HG03575 (cell line): ENCODE data around the gene LRP10.

ENCODE experiments used
- ATAC-seq: cut with Tn5 transposase; IDR thresholded peaks from one replicate; pipeline ENCODE4 v1.9.1; 2021; ENCODE audit not compliant: unreplicated experiment, insufficient number of reproducible peaks, low FRiP score; ENCODE audit errors: extremely low read depth

Gene LRP10

DNA sequence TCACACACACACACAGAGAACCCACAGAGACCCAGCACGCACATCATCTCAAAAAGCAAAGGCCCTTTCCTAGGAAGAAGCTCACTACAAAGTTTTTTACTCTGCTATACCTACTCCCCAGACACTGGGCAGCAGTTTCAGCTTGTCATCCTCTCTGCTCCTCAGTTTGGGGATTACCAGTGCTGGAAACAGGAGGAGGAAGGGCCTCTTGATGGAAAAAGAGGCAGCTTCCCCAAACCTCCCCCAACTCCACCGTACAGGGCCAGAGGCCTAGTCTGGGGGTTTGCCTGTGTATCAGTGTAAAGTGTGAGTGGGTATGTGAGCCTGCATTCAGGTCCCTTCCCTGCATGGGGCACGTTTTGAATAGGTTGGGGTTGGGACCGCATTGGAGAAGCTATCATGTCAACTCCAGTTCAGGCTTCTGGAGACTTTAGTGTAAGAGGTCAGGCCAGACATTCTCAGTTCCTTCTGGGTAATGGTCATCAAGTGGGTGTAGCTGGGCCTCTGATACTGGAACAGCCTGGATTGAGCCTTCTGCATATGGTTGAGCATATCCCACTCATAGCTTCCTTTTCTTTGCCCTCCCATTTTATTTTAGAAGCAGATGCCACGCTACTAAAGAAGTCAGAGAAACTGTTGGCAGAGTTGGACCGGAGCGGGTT, 12.7 kb downstream of the LRP10 start:
- ATAC-seq, result no peak

DNA sequence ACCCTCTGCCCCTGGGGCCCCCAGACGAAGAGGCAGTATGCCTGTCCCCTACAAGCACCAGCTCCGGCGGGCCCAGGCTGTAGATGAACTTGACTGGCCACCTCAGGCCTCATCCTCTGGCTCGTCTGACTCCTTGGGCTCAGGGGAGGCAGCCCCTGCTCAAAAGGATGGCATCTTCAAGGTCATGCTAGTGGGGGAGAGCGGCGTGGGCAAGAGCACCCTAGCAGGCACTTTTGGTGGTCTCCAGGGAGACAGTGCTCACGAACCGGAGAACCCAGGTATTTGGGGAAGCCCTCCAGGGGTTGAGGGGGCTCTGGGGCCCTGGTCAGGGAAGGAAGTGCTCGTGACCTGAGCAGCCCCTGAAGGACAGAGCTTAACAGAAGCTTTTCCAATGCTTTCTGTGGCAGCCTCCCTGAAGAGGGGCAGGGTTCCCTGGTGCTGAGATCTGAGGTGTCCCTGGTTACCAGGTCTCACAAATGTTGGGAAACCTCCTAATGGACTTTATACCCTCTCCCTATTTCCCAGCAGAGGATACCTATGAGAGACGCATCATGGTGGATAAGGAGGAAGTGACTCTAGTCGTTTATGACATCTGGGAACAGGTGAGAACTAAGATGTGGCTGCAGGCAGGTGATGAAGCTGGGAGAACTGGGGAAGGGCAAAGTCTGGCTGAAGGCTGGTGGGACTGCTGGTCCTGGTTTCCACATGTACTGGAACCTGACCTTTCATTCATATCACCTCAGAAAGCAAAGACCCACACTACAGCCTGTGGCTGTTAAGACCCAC, 13.4 kb downstream of the LRP10 start:
- ATAC-seq, result no peak

DNA sequence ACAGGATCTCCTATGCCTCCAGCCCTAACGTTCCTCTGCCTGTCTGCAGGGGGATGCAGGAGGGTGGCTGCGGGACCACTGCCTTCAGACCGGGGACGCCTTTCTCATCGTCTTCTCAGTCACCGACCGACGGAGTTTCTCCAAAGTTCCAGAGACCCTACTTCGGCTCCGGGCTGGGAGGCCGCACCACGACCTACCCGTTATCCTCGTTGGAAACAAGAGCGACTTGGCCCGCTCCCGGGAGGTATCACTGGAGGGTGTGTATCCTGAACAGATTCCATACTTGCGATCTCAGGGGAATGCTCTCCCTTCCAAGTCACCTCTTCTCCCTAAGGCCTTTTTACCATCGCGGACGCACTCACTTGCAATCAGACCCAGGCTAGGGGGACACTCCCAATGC, 14.4 kb downstream of the LRP10 start:
- no peak for ATAC-seq

- ATAC-seq, result no peak
Measured at GRCh38 chr14:22886500-22887259, 15.1 kb downstream of the LRP10 start.

- ATAC-seq, result no peak
Measured at GRCh38 chr14:22887260-22887989, 15.9 kb downstream of the LRP10 start.

DNA sequence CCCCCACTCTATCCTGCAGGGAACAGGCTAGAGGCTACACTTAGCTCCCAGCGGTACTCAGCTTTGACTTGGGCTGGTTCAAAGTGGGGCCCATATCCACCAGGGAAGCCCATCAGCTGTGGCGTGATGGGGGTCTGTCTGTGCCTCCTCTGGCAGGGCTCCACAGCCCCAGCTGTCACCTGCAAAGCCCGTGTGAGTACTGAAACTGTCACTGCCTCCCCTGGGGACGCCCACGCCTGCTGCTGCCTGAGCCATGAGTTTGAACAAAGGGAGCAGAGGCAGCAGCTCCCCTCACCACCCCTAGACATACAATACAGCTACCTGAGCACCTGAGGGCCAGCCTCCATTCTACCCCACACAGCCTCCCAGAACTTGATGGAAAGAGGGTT, 16.4 kb downstream of the LRP10 start:
- no peak for ATAC-seq

DNA sequence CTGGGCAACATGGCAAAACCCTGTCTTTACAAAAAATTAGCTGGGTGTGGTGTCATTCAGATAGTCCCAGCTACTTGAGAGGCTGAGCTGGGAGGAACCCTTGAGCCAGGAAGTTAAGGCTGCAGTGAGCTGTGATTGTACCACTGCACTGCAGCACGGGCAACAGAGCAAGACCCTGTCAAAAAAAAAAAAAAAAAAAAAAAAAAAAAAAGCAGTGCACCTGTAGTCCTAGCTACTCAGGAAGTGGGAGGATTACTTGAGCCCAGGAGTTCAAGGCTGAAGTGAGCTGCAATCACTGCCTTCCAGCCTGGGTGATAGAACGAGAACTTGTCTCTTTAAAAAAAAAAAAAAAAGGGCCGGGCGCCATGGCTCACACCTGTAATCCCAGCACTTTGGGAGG, 17.1 kb downstream of the LRP10 start:
- no peak for ATAC-seq

DNA sequence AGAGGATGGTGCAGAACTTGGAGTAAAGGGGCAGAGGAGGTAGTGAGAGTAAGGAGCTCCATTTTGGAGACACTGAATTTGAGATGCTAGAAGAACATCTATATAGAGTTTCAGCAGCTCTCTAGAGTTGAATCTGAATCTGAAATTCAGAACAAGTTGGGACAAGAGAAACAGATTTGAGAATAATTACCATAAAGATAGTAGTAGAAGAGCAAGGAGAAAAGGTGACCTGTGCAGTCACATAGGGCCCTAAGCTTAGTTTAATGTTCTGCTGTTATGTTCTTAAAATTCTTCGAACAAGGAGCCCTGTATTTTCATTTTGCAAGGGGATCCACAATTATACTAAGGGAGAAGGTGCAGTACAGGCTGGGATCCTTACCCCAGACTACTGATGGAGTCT, 18.9 kb downstream of the LRP10 start:
- ATAC-seq, result no peak

DNA sequence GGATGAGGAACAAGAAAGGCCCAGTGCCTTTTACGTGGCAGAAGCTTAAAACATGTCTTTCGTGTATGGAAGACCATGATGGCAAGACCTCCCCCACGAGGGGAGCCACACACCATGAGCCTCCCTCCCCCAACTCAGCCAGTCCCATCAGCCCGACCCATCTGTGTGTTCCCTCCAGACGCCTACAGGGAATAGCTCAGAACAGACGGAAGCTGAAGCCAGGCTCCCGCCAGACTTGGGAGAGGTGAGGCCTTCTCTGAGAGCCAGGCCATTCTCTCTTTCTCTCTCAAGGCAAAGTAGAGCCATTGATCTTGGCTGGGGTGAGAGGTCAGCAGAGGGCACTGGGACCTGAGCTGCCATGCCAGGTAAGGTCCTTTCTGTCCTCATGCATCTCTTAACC, 20.9 kb downstream of the LRP10 start:
- no peak for ATAC-seq

- ATAC-seq, result no peak
Measured at GRCh38 chr14:22893706-22894105, 22.2 kb downstream of the LRP10 start.

DNA sequence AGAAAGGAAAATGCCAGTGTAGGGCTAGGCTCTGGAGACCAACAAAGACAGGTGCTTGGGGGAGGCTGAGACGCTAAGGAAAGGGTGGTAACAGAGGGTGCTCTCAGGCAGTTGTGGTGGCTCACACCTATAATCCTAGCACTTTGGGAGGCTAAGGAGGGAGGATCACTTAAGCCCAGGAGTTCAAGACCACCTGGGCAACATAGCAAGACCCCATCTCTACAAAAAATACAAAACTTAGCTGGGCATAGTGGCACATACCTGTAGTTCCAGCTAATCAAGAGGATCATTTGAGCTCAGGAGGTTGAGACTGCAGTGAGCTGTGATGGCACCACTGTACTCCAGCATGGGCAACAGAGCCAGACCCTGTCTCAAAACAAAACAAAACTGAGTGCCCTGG, 23.9 kb downstream of the LRP10 start:
- ATAC-seq, result no peak

GRCh38 chr14:22896356-22896755, 24.8 kb downstream of the LRP10 start:
- ATAC-seq, result no peak

DNA sequence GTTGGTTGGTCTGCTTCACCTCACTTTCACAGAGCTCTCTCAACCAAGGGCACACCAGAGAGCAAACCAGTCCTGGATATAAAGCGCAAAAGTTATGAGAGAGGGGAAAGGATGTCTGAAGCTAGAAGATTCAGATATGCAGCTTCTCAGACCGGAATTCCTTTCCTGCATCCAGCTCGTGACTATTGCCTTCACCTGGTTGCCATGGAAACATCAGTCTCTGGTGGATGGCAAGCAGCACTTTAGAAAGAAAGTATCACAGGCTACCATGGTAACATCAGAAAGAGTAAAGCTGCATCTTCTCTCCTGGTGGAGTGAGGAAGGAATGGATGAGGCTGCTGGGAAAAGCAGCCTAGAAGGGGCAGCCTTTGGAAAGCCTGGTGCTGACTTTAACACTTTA, 25.2 kb downstream of the LRP10 start:
- no peak for ATAC-seq

- no peak for ATAC-seq
Measured at GRCh38 chr14:22897357-22897756, 25.8 kb downstream of the LRP10 start.

- no peak for ATAC-seq
Measured at GRCh38 chr14:22898302-22899090, 27.0 kb downstream of the LRP10 start.

- ATAC-seq, result no peak
Measured at GRCh38 chr14:22900081-22900799, 28.7 kb downstream of the LRP10 start.

DNA sequence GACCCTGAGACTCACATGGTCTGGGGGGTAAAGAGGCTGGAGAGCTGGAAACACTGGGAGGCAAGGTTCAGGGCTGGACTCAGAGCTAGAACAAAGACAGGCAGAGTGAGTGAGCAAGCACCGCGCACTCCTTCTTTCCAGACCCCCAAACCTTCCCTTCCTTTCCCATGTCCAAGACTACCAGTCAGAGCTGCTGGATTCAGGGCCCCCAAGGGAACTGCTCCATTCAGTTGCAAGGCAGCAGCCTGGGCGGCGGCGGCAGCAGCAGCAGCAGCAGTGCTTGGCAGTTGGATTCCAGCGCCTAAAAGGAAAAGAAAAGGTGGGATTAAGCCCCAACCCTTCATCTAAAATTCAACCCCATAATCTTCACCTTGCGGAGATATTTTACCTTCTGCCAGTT, 30.3 kb downstream of the LRP10 start:
- no peak for ATAC-seq

DNA sequence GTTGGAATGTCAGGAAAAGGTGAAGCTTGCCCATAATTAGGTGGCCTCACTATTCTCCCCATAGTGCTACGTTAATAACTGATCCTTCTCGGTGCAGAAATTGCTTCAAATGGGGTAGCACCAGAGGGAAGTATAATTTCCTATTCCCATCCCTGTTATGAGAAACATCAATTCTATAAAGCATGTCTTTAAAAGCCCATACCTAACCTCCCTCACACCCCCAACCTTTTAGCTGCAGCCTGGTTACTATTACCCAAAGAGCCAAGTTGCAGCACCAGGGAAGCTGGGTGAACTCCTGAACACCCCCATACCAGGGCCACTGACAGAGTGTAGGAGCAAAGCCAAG, 32.2 kb downstream of the LRP10 start:
- no peak for ATAC-seq
